Measurements from ENCODE around the gene GRIN2A.

- TF ChIP-seq EZH2 (IDR thresholded peaks at IDR 0.05; ENCODE audit: borderline replicate concordance, insufficient read depth, low read depth, low read length, poor library complexity, severe bottlenecking): no peak
- TF ChIP-seq CTCF (IDR thresholded peaks at IDR 0.05): no peak
Measured at GRCh38 chr16:10165643-10166042, 16.6 kb downstream of the GRIN2A start.
